Endometrium (tissue), 2 donors: Measurements from ENCODE around the gene ST3GAL5.

Experiments
- FAIRE-seq: peaks from 2 replicates; lab custom pipeline; 2012; peaks lifted over from hg19 to GRCh38; lab: Jason Lieb, UNC
- donor health status: control.
- donor health status: control.

Gene ST3GAL5

DNA sequence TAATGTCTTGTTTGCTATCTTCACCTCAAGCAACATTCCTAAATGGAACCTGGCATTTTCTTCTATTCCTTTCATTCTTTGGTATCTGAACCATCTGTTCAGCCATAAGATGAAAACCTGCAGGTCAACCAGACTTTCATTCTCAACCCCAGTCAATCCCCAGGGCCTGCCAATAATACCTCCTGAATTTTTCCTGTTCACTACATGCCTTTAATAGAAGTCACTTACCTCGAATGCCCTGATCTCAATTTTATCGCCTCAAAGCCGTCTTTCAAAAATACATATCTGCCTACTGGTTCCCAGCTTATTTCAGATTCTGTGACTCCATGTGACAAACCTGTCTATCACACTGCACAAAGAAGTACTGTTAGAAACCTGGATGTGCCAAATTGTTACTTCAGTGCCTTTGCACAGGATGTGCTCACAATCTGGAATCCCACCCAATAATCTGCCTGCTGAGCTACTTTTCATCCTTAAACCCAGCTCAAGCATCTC, 22.6 kb downstream of the ST3GAL5 start:
- FAIRE-seq: no peak

GRCh38 chr2:85865539-85866164, 23.1 kb downstream of the ST3GAL5 start:
- FAIRE-seq: no peak

GRCh38 chr2:85864654-85865053, 24.1 kb downstream of the ST3GAL5 start:
- no peak for FAIRE-seq

DNA sequence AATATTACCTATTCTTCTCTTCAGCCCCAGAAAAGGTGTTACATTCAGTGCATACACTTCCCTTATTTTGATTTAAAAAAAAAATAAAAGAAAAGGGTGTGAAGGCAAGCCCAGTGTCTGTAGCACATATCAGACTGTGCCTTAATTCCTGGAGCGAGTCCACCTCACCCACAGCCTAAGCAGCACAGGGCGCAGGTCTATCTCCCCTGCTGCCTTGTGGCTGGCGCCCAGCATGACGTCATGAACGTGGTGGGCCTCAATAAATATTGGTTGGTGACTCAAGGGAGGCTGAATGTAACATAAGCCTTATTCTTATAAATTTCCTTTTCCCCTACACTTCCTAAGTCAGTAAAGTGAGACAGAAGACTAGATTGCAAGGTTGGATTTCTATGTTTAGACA, 26.4 kb downstream of the ST3GAL5 start:
- no peak for FAIRE-seq

- no peak for FAIRE-seq
These were observed 27.1 kb downstream of the ST3GAL5 start for GRCh38 chr2:85861650-85862049.

DNA sequence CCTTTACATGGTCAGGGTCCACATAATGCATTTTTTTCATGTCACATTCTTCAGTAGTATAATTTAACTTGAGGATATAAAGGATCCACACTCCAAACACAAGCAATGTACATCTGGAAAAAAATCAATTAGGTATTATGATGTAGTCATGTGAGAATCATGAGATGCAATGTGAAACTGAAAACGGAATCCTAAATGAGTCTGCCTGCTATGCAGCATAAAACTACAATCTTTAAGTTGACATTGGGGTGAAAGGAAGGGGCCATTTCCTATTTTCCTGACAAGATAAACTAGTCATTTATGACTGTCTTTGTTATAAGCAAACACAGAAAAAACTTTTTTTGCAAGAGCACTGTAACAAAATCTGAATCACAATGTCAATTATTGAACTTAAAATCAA, 27.6 kb downstream of the ST3GAL5 start:
- FAIRE-seq: no peak

GRCh38 chr2:85858841-85859240, 29.9 kb downstream of the ST3GAL5 start:
- no peak for FAIRE-seq

- FAIRE-seq: no peak
These were observed 33.9 kb downstream of the ST3GAL5 start for GRCh38 chr2:85854897-85855296.

DNA sequence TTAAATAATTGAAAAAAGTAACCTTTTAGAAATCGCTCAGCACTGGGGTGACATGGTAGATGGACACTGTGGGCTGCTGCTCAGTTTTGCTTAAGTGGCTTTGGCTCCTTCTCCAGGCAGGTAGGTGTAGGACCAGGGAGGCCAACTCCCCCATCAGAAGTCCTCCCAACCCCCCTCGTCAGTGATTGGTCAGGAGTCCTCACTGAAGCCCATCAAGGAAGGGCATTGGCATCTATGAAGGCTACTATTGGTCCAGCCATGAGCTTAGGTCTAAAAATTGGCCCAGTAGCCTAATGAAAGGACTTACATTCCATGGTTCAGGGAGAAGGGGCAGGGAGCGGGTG, 34.7 kb downstream of the ST3GAL5 start:
- FAIRE-seq: no peak

DNA sequence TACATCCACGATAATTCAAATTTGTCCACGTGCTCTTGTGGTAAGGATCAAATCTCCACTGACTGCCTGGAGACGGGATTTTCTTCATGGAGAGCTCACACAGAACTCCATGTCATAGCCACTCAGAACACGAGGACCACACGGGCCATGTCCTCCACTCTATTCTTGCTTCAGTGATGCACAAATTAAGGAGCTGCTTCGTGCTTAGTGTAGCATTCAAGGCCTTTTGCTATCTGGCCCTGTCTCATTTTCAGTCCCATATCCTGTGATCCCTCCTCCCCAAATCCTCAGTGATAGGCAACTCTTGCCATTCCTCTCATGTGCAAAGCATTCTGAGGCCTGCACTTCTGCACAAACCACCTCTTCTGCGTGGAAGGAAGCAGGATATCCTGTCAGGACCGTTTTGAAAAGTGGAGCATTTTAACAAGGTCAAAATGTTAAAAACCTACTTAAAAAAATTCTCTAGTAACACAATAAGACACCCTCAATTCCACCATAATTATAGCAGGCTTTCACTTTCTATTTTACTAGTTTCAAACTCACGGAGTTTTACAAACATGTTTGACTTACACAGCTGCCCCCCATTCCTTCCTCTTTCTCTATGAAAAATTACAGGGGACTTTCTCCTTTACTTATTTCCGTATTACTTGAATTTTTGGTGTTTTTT, 35.2 kb downstream of the ST3GAL5 start:
- no peak for FAIRE-seq

DNA sequence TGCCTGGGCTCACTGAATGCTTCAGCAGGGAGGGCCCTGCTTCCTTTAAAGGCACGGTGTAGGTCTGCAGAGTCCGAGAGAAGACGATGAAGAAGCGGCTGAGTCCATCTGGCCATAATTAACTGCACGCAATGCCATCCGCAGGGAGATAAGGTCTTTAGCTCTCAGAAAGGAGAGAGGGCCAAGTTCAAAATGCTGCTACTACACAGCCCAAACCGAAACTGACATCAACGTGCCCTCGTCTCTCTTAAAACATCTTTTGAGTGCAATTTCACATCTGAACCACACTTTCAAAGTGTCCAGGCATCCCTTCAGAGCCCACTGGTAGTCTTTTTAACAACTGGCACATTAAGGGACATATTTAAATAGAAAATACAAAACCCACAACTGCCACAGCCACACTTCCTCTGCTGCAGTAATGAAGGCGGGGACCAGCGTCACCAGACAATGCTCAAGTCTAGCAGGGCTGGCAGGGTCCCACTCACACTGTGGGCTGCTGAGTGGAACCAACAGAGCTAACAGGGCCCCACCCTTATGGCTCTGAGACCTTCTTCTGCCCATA, 35.8 kb downstream of the ST3GAL5 start:
- FAIRE-seq: no peak

- no peak for FAIRE-seq
These were observed 36.5 kb downstream of the ST3GAL5 start for GRCh38 chr2:85852152-85852840.

DNA sequence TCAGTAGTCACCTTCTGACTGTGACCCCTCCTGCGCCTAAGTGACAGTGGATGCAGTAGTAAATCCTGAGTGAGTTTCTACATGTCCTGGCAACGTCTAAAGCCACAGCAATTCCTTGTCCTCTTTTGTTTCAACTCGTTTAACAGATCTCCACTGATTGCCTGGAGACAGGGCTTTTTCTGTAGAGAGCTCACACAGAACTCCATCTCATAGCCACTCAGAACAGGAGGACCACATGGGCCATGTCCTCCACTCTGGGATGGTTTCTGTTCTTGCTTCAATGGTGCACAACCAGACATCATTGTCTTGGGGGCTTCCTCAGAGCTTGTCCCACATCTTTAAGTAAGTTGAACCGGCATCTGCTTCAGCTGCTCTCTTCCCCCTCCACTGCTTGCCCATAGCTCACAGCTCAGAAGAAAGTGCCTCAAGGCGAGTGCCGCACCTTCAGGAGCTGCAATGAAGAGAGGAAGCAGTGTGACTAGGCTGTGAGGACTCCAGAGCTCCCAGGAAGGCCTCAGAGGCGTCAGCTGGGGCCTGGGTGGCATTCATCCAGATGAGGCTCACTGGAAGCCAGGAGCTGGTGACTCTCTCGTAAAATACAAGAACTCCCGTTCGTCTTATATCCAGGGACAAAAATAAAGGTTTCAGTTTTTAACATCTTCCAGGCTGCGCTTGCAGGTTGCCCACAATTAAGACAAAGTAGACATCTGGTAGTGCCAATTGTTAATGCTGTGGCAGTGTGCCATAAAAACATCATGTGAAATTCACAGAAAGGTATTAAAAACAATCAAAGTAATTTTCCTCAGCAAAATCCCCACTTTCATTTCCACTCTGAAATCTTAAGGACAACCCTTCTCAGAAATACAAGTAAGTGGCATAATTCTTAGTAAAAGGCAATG, 37.3 kb downstream of the ST3GAL5 start:
- FAIRE-seq: no peak

DNA sequence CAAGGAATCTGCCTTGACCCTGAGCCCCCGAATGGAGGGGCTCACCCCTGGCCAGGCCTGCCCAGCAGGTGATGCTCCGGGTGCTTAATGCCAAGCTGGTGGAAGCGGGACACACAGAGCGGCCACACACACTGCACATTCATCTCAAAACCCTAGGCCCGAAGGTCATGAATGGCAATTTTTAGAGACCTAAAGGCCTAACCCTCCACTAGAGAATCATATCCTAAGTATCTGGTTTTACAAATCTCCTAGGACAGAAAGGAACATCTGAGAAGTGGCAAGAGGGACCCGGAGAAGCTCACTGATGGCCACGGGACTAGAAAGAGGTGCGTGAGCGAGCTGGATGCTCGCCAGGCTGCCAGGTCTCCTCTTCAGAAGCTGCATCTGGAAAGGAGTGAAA, 38.3 kb downstream of the ST3GAL5 start:
- FAIRE-seq: no peak

- FAIRE-seq: no peak
These were observed 41.7 kb downstream of the ST3GAL5 start for GRCh38 chr2:85847051-85847588.

DNA sequence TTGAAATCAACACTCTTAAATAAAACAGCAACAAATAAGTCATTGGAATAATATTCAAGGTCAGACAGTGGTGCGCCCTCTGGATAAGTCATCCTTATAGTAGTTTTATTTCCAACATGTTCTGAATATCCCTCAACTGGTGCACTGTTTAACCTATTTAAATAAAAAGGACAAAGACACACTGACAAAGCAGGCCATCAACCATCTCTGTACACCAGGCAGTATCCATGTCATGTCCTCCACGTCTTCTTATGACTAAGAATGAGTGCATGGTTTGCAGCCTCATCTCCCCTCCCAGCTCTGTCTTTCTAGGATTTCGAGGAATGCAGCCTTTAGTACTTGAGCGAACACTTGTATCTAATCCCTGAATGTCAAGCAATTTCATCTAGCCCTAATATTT, 42.4 kb downstream of the ST3GAL5 start:
- no peak for FAIRE-seq

DNA sequence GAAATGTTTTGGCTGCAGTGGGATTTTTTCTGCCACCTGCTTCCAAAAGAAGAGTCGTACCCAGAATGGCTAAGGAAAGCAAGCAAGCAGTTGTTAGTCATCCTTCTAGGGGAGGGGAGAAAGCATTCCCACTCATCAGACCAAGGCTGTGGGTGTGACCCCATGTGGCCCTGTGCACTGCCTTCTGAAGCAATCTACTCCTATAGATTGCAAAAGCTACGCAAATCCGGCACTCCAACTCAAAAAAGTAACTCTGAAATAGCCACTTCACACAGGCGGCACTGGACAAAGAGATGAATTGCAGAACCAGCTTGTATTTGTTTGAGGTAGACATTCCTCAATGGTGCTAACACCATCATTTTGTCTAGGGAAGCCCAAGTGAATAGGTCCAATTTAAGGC, 44.3 kb downstream of the ST3GAL5 start:
- no peak for FAIRE-seq

DNA sequence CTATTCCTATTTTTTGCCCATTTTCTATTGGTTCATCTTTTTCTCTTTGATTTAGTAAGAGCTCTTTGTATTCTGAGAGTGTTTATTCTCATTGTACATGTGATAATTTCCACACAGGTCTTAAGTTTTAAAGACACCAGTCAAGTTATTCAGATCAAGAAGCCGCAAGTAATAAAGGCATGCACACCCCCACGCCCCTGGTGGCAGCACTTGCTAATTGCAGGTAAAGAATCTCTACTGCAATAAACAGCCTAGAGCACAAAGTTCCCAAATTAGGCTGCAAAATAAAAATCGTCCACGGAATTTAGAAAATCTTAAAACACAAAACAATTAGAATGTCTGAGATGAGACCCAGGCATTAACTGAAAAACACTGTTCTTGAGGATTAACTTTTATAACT, 45.2 kb downstream of the ST3GAL5 start:
- FAIRE-seq: no peak

- no peak for FAIRE-seq
These were observed 48.7 kb downstream of the ST3GAL5 start for GRCh38 chr2:85840091-85840490.

DNA sequence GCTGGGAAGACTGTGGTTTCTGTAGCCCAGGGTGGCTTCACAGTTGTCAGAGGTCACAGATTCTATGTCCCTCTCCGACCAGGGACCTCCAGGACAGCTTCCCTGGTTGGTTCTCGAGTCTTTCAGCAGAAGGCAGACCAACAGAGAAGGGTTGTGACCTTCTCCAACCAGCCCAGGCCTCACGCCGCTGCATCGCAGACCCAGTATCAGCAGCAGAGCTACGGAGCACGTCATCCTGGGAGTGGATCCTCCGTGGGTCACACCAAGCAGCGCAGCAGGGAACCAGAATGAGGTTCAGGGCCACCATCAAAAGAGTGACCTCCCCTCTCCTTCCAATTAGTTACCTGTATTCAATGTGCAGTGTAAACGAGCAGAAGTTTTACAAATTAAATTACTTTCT, 49.3 kb downstream of the ST3GAL5 start:
- no peak for FAIRE-seq

DNA sequence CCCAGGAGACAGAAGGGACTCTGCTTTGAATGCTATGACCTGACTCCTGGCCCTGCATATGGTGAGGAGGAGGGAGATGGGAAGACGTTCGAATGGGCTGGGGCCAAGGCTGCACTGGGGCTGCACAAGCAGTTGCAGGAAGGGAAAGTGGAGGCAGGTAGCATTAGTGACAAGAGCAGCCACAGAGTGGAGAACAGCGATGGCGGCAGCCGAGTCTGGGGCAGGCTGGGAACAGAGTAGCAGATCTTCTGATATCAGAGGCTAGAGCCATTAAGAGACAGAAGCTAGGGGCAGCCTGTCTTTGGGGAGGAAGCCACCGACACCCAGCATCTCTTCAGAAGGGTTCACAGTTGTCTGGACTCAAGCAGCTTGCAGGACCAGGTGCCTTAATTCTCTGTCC, 50.1 kb downstream of the ST3GAL5 start:
- no peak for FAIRE-seq

- FAIRE-seq: no peak
These were observed 50.6 kb downstream of the ST3GAL5 start for GRCh38 chr2:85838181-85838580.
